Activated CD8-positive, alpha-beta memory T cell treated with anti-CD3 and anti-CD28 coated beads, Interleukin-2, amount 50 U/mL, for 1 hour (primary cell): ENCODE data around the gene PHPT1.

ENCODE experiments used
- DNase-seq: peaks from one replicate; pipeline ENCODE4 v3.0.0-alpha.2; 2020; ENCODE audit errors: extremely low read depth

PHPT1 gene

DNA sequence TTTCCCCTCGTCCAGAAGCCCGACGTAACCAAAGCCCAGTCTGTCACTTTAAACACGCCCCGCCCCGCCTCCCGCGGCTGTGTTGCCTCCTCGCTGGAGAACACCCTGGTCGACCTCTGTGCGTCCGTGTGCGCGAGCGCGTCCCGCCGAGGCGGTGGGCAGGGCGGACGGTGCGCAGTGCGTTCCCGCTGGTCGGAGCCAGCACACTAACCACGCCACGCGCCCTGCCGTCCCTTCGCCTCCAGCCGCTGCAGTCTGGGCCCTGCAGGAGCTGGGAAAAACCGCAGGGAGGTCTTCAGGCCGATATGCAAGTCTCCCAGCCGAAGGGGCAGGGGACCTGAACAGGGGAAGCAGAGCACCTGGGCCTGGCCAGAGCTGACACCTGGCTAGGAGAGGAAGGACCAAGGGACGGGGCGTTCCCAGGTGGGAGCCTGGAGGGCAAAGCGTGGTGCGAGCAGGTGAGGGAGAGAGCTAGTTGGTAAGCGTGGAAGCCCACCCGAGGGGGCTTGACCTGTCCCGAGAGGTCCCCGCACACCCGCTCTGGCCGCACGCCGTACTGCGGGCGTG, 1.3 kb upstream of the PHPT1 start:
- DNase-seq = no peak

DNA sequence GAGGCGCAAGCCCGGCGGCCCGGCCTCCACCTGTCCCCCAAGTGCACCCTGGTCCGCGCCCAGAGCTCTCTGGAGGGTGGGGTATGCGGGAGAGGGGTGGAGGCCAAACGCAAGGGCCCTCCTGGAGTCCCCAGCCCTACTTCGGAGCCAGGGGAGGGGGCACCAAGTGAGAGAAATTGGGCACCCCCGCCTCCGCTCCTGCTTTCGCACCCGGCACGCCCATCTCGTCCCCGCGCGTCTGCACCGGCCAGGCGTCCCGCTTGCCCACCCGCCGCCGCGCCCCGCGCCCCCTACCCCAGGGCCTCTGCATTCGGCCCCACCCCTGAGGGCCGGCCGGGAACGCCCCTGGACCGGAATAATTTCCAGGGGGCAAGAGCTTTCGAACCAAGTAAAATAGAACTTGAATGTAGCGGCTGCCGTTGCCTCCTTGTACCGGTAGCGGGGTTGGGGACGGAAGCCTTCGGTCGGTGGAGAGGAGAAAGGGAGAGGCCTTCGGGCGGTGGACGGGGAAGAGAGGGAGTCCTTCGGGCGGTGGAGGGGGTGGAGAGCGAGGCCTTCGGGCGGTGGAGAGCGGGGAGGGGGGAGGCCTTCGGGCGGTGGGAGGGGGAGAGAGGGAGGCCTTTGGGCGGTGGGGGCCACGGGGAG, 694 bp upstream of the PHPT1 start:
- DNase-seq = no peak

DNA sequence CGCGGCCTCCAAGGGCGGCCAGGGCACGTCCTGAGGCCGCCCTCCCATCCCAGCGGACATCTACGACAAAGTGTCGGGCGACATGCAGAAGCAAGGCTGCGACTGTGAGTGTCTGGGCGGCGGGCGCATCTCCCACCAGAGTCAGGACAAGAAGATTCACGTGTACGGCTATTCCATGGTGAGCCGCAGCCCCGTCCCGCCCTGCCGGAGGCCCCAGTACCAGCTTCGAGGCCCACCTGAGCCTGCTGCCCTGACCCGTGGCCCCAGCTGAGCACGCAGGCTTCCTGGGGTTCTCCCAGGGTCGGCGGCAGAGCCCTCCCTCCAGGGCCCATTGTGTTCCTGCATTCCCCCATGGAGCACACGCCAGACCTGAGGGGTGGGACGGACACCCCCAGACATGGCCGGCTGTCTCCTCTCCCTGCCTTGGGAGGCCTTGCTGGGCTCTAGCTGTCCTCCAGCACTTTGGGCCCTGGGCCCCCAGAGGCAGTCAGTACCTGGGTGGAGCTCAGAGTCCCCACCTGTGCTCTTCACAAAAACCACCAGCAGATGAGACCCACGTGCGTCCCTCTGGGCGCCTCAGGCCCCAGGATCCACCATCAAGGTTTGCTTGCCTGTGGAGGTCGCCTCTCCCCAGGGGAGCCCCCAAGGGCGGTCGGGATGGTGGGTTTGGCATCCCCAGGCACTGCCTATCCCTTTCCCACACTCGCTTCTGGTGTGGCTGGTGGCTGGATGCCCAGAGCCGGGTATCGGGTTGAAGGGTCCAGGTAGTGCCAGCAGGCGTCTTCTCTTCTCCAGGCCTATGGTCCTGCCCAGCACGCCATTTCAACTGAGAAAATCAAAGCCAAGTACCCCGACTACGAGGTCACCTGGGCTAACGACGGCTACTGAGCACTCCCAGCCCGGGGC, 1.0 kb downstream of the PHPT1 start:
- DNase-seq = no peak

DNA sequence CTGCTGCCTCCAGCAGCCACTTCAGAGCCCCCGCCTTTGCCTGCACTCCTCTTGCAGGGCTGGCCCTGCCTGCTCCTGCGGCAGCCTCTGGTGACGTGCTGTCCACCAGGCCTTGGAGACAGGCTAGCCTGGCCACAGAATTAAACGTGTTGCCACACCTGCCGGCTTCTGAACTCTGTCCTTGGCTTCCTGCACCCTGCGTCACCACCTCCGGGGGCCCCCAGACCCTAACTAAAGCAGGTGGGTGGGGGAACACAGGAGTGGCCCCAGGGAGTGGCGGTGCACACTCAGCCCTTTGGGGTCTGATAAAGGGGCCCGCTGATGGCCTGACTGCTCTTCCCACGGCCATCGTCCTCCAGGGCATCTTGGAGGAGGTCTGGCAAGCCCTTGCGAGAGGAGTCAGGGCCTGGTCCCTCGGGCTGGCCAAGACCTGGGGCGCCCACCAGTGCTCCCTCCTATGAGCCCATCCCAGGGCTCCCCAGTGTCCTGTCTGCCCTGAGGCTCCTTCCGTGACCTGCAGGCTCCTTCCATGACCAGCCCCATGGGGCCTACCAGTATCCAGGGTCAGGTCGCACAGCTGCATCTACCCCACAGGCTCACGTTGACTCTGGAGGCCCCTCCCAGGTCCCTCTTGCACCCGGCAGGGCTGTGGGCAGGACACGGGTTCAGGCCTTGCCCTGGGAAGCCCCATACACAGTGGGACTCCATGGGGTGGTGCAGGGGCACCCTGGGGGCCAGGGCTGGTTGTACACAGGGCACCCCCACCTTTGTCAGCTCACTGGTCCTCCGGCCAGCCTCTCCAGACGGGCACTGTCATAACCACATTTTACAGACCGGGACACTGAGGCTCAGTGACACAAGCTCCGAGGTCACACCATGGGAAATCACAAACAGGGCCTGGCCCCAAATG, 1.9 kb downstream of the PHPT1 start:
- DNase-seq = no peak

DNA sequence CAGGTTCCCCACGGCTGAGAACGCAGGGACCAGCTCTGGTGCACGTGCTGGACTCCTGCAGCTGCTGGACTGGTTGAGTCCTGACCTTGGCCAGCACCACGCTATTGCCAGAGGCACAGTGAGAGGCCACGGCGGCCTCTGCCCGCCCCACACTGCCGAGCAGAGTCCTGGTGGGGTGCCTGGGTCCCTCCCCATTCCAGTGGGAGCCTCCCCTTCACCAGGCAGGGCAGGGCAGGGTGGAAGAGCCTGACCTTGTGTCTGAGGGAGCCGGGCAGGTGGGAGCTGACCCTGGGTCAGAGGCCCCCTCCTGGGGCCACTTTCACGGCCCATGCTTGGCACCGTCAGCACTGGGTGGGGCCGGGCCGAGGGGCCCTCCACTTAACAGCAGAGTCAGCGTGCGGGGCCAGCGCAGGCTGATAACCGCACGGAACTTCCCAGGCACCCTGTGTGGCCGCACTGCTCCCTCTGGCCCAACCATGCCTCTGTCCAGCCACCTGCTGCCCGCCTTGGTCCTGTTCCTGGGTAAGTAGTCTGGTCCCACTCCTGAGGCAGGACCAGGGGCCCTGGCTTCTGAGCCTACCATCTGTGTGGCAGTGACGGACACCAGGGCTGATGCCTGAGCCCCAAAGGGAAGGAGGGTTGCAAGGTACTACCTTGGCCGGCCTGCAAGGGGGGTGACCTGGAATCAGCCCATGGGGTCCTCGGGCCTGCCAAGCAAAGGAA, 2.9 kb downstream of the PHPT1 start, which contains the start of gene MAMDC4:
Gene MAMDC4 (plus strand): TSS at position 406 of the 723 bp plus-strand sequence. CDS start 71 bp downstream, at position 477.
- no peak for DNase-seq

DNA sequence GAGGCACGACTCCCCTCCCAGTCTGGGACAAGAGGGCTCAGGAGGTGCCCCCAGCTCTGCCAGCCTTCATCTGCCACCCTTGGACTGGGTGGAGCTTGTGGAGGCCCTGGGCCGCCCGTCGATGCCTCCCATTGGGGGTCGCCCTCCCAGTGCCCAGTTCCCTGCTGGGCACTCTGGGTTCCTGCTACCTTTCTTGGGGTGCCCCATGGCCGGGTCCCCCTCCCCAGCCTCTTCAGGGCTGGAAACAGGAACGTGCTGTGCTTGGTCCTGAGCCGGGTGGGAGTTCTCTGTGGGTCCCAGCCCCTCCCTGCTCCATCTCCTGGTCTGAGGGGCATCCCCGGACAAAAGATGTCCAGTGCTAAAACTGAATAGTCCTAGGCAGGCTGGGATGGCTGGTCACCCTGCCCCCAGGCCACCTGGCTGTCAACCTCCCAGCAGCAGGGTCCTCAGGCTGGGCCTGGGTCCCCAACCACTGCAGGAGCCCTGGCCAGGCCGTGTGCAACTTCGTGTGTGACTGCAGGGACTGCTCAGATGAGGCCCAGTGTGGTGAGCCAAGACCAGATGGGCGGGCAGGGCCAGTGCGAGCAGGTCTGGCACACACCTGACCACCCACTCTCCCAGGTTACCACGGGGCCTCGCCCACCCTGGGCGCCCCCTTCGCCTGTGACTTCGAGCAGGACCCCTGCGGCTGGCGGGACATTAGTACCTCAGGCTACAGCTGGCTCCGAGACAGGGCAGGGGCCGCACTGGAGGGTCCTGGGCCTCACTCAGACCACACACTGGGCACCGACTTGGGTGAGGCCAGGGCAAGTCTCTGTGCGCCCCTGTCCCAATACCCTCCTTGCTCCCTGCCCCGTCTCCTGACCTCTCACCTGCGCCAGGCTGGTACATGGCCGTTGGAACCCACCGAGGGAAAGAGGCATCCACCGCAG, 3.7 kb downstream of the PHPT1 start:
- no peak for DNase-seq

DNA sequence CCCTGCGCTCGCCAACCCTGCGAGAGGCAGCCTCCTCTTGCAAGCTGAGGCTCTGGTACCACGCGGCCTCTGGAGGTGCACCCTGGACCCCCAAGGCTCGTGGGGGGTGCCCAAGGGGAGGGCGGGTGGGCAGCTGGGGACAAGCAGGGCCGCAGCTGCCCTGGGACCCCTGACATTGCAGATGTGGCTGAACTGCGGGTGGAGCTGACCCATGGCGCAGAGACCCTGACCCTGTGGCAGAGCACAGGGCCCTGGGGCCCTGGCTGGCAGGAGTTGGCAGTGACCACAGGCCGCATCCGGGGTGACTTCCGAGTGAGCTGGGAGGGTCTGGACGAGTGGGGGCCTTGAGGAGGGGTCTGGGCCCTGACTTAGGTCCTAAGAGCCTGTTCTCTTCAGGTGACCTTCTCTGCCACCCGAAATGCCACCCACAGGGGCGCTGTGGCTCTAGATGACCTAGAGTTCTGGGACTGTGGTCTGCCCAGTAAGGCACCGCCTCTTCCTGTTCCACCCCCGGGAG, 4.4 kb downstream of the PHPT1 start:
- DNase-seq = no peak

DNA sequence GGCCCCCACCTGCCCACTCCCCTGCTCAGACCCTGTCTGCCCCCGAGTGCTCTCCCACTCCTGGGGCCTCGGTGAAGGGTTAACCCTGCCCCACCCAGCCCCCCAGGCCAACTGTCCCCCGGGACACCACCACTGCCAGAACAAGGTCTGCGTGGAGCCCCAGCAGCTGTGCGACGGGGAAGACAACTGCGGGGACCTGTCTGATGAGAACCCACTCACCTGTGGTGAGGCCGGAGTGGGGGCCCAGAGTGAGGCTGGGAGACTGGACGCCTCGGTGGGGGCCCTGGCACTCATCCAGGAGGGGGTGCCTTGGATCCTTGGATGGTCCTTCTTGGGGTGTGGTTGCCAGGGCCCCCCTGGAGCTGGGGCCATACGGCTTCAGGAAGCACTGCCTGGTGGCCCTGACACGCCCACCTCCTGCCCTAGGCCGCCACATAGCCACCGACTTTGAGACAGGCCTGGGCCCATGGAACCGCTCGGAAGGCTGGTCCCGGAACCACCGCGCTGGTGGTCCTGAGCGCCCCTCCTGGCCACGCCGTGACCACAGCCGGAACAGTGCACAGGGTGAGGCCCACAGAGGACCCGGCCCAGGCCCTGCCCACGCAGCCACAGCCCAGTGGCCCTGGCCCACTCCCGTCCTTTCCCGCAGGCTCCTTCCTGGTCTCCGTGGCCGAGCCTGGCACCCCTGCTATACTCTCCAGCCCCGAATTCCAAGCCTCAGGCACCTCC, 5.1 kb downstream of the PHPT1 start:
- DNase-seq = no peak

DNA sequence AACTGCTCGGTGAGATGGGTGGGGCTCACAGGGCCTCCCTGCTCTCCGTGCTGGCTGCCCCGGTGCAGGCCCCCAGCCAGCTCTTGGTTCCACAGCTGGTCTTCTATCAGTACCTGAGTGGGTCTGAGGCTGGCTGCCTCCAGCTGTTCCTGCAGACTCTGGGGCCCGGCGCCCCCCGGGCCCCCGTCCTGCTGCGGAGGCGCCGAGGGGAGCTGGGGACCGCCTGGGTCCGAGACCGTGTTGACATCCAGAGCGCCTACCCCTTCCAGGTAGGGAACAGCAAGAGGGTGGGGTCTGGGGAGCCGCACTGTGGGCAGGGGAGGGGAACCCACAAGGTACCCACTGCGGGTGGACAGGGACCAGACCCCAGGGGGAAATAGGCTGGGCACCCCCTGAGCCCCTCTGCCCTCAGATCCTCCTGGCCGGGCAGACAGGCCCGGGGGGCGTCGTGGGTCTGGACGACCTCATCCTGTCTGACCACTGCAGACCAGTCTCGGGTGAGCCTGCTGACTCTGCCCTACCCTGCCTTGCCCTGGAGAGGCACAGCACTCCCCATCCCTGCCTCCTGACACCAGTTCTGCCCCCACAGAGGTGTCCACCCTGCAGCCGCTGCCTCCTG, 5.7 kb downstream of the PHPT1 start:
- no peak for DNase-seq

DNA sequence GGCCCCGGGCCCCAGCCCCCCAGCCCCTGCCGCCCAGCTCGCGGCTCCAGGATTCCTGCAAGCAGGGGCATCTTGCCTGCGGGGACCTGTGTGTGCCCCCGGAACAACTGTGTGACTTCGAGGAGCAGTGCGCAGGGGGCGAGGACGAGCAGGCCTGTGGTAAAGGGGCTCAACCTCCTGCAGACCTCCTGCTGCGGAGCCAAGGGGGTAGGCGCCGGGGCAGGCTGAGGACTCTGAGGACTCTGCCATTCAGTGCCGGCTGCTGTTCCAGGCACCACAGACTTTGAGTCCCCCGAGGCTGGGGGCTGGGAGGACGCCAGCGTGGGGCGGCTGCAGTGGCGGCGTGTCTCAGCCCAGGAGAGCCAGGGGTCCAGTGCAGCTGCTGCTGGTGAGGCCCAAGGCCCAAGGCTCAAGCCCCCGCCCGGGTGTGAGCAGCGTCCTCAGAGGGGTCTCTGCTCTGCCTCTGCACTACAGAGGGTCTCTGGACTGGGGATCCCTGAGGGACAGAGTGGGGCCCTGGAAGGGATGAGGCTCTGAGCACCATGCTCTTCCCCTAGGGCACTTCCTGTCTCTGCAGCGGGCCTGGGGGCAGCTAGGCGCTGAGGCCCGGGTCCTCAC, 6.4 kb downstream of the PHPT1 start:
- no peak for DNase-seq

DNA sequence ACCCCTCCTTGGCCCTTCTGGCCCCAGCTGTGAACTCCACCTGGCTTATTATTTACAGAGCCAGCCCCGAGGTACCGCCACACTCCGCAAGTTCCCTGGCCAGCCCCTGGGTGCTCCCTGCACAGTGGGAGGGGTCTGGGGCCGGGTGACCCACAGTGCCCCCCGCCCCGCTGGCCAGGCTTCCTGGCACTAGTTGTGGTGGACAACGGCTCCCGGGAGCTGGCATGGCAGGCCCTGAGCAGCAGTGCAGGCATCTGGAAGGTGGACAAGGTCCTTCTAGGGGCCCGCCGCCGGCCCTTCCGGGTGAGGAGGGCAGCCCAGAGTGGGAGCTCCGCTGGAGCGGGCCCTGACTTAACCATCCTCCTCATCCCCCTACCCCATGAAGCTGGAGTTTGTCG, 6.9 kb downstream of the PHPT1 start:
- DNase-seq = no peak

DNA sequence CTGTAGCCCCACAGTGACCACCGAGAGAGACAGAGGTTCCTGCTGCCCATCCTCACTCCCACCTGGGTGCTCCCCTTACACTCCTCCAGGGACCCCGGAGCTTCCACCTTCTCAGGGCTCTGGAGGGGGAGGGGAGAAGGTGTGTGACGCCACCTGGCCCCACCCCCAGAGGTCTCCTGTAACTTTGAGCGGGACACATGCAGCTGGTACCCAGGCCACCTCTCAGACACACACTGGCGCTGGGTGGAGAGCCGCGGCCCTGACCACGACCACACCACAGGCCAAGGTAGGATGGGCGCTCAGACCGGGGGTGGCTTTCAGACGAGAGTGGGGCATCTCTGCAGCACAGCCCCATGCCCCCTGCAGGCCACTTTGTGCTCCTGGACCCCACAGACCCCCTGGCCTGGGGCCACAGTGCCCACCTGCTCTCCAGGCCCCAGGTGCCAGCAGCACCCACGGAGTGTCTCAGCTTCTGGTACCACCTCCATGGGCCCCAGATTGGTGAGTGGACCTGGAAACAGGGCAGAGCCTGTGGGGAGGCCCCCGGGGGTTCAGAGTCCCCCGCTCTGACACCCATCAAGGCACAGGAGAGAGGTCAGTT, 7.4 kb downstream of the PHPT1 start:
- DNase-seq = no peak

DNA sequence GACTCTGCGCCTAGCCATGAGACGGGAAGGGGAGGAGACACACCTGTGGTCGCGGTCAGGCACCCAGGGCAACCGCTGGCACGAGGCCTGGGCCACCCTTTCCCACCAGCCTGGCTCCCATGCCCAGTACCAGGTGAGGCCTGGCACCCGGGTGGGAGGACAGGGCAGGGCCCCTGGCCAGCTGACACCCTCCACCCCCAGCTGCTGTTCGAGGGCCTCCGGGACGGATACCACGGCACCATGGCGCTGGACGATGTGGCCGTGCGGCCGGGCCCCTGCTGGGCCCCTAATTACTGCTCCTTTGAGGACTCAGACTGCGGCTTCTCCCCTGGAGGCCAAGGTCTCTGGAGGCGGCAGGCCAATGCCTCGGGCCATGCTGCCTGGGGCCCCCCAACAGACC, 8.0 kb downstream of the PHPT1 start:
- no peak for DNase-seq

DNA sequence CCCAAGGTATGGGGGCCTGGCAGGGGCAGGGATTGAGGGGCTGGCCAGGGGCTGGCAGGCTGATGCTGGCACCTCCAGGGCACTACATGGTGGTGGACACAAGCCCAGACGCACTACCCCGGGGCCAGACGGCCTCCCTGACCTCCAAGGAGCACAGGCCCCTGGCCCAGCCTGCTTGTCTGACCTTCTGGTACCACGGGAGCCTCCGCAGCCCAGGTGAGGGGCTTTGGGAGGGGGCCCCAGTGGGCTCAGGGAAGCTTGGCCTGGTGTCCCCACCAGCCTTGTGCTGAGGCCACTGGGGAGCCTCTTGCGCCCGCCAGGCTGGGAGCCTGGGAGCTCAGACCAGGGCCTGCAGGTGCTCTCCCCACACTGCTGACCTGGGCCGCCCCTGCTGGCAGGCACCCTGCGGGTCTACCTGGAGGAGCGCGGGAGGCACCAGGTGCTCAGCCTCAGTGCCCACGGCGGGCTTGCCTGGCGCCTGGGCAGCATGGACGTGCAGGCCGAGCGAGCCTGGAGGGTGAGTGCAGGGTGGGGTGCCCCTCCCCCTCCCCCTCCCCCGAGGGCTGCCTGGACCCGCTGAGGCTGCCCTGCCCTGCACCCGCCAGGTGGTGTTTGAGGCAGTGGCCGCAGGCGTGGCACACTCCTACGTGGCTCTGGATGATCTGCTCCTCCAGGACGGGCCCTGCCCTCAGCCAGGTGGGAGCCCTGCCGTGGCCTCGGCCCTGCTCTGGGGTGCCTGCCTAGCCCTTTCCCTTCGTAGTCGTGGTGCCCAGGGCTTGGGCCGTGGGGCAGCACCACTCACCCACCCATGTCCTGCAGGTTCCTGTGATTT, 8.6 kb downstream of the PHPT1 start:
- no peak for DNase-seq

DNA sequence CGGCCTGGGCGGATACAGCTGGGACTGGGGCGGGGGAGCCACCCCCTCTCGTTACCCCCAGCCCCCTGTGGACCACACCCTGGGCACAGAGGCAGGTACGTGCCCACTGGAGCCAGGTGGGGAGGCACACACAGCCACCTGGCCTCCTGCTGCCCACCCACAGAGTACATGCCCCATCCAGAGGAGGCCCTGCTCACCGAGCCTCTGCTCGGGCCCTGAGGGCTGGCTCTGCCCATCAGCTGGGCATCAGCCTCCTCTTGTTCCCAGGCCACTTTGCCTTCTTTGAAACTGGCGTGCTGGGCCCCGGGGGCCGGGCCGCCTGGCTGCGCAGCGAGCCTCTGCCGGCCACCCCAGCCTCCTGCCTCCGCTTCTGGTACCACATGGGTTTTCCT, 9.2 kb downstream of the PHPT1 start:
- DNase-seq = no peak

DNA sequence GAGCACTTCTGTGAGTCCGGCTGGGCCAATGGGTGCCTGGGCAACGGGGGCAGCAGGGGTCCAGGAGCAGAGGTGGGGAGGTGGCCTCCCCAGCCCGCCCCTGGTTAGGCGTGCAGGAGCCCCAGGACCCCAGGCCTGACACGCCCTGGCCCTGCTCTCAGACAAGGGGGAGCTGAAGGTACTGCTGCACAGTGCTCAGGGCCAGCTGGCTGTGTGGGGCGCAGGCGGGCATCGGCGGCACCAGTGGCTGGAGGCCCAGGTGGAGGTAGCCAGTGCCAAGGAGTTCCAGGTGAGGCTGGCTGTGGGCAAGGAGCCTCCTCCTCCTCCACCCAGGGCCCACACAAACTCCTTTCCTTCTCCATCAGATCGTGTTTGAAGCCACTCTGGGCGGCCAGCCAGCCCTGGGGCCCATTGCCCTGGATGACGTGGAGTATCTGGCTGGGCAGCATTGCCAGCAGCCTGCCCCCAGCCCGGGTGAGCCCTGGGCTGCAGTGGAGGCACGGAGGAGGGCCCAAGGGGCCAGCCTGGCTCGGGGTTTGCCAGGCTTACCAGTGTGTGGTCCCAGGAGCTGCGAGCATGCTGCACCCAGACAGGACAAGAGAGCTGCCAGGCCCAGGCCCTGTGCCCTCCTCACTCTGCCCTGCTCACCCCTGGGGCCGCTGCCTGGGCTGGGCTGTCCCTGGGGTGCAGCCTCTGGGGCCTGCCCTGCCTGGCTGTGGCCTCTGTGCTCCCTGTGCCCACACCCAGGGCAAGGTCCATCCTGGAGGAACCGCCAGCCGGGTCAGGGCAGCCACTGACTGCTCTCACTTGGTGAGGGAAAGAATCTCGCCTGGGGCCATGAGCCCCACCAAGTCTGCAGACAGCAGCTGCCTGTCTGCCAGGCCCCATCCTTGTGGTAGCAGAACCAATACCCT, 9.9 kb downstream of the PHPT1 start:
- no peak for DNase-seq
